NOMO-1 (cell line): ENCODE results near the gene SPOP.

ENCODE experiments used
- DNase-seq, 2 experiments: peaks; one replicate each; lab custom pipeline; 2025; ENCODE audit not compliant: unreplicated experiment in 2 of 2; lab: John Stamatoyannopoulos, UW

The SPOP gene

GRCh38 chr17:49618028-49618611, 59.8 kb downstream of the SPOP start:
- no peak for DNase-seq

GRCh38 chr17:49616601-49617131, 61.2 kb downstream of the SPOP start:
- no peak for DNase-seq

GRCh38 chr17:49616086-49616485, 61.8 kb downstream of the SPOP start:
- DNase-seq = no peak

- DNase-seq = no peak
Measured at GRCh38 chr17:49613182-49613800, 64.6 kb downstream of the SPOP start.

- DNase-seq = no peak
Measured at GRCh38 chr17:49612726-49613125, 65.2 kb downstream of the SPOP start.

- no peak for DNase-seq
Measured at GRCh38 chr17:49610883-49611584, 66.9 kb downstream of the SPOP start.

- no peak for DNase-seq
Measured at GRCh38 chr17:49604314-49604869, 73.5 kb downstream of the SPOP start.

- no peak for DNase-seq
Measured at GRCh38 chr17:49603720-49604119, 74.2 kb downstream of the SPOP start.

- no peak for DNase-seq
Measured at GRCh38 chr17:49603238-49603637, 74.7 kb downstream of the SPOP start.

- peak in 1 of 2 experiments; percentile 13 for DNase-seq
Measured at GRCh38 chr17:49602783-49603182, 75.1 kb downstream of the SPOP start.

GRCh38 chr17:49600949-49601348, 76.9 kb downstream of the SPOP start:
- DNase-seq = no peak

GRCh38 chr17:49598918-49599317, 79.0 kb downstream of the SPOP start:
- DNase-seq = no peak

GRCh38 chr17:49597928-49598655, 79.8 kb downstream of the SPOP start:
- no peak for DNase-seq

GRCh38 chr17:49597436-49597835, 80.5 kb downstream of the SPOP start:
- DNase-seq = no peak

GRCh38 chr17:49596613-49597244, 81.2 kb downstream of the SPOP start:
- DNase-seq = no peak

GRCh38 chr17:49595980-49596379, 81.9 kb downstream of the SPOP start:
- no peak for DNase-seq

GRCh38 chr17:49595328-49595727, 82.6 kb downstream of the SPOP start:
- no peak for DNase-seq

GRCh38 chr17:49592263-49592662, 85.6 kb downstream of the SPOP start:
- DNase-seq = no peak

- no peak for DNase-seq
Measured at GRCh38 chr17:49590874-49591273, 87.0 kb downstream of the SPOP start.

- no peak for DNase-seq
Measured at GRCh38 chr17:49589577-49589927, 88.3 kb downstream of the SPOP start.
